ENCODE data around the gene EIF4B.

GRCh38 chr12:52965337-52965731 lies 40.9 kb upstream of the EIF4B start:
- TF ChIP-seq POLR2AphosphoS5 (IDR thresholded peaks at IDR 0.05; ENCODE audit: insufficient read depth in 1 of 2, low read depth in 1 of 2) (no peak), POLR2A (IDR thresholded peaks at IDR 0.05) (no peak)
- TF ChIP-seq, protein P1, sequence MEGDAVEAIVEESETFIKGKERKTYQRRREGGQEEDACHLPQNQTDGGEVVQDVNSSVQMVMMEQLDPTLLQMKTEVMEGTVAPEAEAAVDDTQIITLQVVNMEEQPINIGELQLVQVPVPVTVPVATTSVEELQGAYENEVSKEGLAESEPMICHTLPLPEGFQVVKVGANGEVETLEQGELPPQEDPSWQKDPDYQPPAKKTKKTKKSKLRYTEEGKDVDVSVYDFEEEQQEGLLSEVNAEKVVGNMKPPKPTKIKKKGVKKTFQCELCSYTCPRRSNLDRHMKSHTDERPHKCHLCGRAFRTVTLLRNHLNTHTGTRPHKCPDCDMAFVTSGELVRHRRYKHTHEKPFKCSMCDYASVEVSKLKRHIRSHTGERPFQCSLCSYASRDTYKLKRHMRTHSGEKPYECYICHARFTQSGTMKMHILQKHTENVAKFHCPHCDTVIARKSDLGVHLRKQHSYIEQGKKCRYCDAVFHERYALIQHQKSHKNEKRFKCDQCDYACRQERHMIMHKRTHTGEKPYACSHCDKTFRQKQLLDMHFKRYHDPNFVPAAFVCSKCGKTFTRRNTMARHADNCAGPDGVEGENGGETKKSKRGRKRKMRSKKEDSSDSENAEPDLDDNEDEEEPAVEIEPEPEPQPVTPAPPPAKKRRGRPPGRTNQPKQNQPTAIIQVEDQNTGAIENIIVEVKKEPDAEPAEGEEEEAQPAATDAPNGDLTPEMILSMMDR (IDR thresholded peaks at IDR 0.05) = no peak
